Fibroblast of pulmonary artery (primary cell): ENCODE measurements around the gene RFX7.
"Not testable (repeated sequence)": the region's sequence is repeated elsewhere in the genome, so short reads cannot be mapped to it uniquely, and the experiment has no call there.

Experiments used
- DNase-seq: peaks from one replicate; pipeline ENCODE4 v3.0.0-alpha.2; 2010; ENCODE audit warnings: low read depth
- H3K4me3 ChIP-seq: replicated peaks from 2 replicates; pipeline ENCODE4 v1.5.1; 2011; ENCODE audit warnings: low read depth, mild to moderate bottlenecking, control low read depth, low read length, moderate library complexity
- TF ChIP-seq, protein P1 (sequence below): IDR thresholded peaks from 2 replicates; pipeline ENCODE4 v1.5.1; 2011; ENCODE audit warnings: mild to moderate bottlenecking, control low read depth, low read length, inconsistent platforms; ENCODE audit errors: missing control alignments

RFX7 gene

DNA sequence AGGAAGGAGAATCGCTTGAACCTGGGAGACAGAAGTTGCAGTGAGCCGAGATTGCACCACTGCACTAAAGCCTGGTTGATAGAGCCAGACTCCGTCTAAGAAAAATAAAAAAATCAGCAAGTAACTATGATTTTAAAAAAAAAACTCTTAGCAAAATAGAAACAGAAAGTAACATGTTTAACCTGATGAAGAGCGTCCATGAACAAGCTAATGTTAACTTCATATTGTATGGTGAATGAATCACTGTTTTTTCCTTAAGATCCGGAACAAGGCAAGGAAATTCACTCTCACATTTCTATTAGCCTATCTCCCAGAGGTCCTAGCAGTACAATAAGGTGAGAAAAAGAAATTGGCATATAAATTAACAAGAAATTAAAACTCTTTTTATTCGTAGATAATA lies 69.0 kb downstream of the RFX7 start:
- TF ChIP-seq, protein P1, sequence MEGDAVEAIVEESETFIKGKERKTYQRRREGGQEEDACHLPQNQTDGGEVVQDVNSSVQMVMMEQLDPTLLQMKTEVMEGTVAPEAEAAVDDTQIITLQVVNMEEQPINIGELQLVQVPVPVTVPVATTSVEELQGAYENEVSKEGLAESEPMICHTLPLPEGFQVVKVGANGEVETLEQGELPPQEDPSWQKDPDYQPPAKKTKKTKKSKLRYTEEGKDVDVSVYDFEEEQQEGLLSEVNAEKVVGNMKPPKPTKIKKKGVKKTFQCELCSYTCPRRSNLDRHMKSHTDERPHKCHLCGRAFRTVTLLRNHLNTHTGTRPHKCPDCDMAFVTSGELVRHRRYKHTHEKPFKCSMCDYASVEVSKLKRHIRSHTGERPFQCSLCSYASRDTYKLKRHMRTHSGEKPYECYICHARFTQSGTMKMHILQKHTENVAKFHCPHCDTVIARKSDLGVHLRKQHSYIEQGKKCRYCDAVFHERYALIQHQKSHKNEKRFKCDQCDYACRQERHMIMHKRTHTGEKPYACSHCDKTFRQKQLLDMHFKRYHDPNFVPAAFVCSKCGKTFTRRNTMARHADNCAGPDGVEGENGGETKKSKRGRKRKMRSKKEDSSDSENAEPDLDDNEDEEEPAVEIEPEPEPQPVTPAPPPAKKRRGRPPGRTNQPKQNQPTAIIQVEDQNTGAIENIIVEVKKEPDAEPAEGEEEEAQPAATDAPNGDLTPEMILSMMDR = no peak
- H3K4me3 ChIP-seq = no peak overlapping the region
- no peak for DNase-seq

DNA sequence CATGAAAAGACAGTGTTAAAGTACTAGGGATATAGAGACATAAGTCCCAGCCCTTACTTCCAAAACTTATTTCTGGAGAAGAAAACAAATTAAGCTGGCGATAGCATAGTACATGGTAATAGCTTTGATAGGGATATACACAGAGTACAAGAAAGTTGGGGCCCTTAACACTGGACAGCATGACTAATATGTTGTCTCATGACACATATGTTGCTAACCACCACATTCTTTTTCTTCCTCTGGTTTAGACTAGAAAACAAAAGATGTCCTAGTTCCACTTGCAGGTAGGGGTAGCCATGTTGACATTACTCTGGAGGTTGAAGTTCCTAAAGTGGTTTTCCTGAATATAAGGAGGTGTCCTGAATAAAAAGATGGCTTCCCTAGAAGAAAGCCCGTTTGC lies 75.3 kb downstream of the RFX7 start:
- H3K4me3 ChIP-seq = no peak overlapping the region
- TF ChIP-seq, protein P1 = no peak
- DNase-seq = peak; percentile 29

DNA sequence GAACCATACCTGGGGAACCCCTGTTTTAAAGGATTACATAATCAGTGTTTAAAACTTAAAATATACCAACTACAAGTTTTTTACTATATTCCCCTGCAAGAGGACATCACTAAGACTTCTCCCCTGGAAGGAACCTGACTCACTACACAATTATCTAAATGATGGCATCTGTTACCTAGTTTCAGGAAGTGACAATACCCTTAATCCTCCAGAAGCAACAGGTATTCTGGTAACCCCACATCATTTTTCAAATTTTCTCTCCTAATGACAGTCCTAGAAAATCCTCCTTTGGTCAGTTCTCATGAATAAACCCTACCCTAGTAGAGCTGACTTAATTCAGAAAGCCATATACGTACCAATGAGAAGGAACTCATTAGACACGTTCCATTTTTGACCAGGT lies 78.4 kb downstream of the RFX7 start:
- no peak overlapping the region for H3K4me3 ChIP-seq
- TF ChIP-seq, protein P1 = no peak
- DNase-seq = no peak

DNA sequence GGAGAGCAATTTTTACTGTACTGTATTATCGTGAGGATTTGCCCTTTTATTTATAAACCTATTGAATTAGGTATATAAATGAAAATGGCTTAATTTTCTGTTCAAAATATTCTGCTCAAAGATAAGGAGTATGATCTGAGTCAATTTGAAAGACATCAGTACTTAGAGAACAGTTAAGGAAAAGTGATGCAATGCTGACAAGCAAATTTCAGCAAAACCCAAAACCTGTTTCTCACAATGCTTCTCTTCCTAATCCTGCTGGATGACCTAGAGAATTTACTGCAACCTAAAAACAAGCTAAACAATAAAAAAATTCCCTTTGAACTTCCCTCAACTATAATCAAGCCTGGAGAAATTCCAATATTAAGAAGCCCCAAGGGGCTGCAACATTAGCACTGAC lies 82.7 kb downstream of the RFX7 start:
- peak; percentile 18 for DNase-seq
- no peak overlapping the region for H3K4me3 ChIP-seq
- TF ChIP-seq, protein P1 = no peak

DNA sequence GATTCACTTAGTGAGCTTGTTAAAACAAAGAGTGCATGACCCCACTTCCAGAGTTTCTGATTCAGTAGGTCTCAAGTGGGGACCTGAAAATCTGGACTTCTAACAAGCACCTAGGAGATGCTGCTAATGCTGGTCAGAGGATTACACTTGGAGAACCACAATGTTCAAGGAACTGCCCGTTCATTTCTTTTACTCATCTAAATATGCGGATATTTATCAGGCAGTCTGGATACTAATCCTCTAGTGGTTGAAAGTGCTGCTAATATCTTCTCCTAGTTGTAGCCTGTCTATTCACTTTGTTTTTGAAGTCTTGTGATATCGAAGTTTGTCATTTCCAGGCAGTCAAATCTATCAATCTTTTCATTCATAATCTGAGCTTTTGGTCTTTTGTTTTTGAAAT lies 86.8 kb downstream of the RFX7 start:
- H3K4me3 ChIP-seq = no peak overlapping the region
- DNase-seq = no peak
- TF ChIP-seq, protein P1 = no peak

DNA sequence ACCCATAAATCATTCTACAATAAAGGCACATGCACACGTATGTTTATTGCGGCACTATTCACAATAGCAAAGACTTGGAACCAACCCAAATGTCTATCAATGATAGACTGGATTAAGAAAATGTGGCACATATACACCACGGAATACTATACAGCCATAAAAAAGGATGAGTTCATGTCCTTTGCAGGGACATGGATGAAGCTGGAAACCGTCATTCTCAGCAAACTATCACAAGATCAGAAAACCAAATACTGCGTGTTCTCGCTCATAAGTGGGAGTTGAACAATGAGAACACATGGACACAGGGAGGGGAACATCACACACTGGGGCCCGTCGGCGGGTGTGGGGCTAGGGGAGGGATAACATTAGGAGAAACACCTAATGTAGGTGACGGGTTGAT lies 88.4 kb downstream of the RFX7 start:
- H3K4me3 ChIP-seq, DNase-seq: not testable (repeated sequence)

DNA sequence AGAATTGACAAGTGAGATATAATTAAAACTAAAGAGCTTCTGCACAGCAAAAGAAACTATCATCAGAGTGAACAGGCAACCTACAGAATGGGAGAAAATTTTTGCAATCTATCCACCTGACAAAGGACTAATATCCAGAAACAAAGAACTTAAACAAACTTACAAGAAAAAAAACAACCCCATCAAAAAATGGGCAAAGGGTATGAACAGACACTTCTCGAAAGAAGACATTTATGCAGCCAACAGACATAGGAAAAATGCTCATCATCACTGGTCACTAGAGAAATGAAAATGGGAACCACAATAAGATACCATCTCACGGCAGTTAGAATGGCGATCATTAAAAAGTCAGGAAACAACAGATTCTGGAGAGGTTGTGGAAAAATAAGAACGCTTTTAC lies 88.9 kb downstream of the RFX7 start:
- not testable (repeated sequence) for H3K4me3 ChIP-seq, DNase-seq

DNA sequence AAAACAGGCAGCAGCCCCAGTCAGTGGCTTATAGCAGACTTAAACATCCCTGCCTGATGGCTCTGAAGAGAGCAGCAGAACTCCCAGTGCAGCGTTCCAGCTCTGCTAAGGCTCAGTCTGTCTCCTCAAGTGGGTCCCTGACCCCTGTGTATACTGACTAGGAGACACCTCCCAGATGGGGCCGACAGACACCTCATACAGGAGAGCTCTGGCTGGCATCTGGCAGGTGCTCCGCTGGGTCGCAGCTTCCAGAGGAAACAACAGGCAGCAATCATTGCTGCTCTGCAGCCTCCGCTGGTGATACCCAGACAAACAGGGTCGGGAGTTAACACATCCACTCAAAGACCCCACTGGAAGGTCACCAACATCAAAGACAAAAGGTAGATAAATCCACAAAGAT lies 93.5 kb downstream of the RFX7 start:
- DNase-seq = no peak
- no peak overlapping the region for H3K4me3 ChIP-seq
- TF ChIP-seq, protein P1 = no peak
